Measurements from ENCODE around the gene LRP8. TPM values are rescaled to one million over a fixed set of nuclear protein-coding genes. Genes with fewer than 3 reads are reported as not detected.

Gene LRP8
- total and polyA plus RNA-seq, 2 of the 13 experiments (the other 11 are each of a cell fraction or from before 2014, with no cell fraction given), result 17.3 to 17.4 TPM

- TF ChIP-seq, protein P1, sequence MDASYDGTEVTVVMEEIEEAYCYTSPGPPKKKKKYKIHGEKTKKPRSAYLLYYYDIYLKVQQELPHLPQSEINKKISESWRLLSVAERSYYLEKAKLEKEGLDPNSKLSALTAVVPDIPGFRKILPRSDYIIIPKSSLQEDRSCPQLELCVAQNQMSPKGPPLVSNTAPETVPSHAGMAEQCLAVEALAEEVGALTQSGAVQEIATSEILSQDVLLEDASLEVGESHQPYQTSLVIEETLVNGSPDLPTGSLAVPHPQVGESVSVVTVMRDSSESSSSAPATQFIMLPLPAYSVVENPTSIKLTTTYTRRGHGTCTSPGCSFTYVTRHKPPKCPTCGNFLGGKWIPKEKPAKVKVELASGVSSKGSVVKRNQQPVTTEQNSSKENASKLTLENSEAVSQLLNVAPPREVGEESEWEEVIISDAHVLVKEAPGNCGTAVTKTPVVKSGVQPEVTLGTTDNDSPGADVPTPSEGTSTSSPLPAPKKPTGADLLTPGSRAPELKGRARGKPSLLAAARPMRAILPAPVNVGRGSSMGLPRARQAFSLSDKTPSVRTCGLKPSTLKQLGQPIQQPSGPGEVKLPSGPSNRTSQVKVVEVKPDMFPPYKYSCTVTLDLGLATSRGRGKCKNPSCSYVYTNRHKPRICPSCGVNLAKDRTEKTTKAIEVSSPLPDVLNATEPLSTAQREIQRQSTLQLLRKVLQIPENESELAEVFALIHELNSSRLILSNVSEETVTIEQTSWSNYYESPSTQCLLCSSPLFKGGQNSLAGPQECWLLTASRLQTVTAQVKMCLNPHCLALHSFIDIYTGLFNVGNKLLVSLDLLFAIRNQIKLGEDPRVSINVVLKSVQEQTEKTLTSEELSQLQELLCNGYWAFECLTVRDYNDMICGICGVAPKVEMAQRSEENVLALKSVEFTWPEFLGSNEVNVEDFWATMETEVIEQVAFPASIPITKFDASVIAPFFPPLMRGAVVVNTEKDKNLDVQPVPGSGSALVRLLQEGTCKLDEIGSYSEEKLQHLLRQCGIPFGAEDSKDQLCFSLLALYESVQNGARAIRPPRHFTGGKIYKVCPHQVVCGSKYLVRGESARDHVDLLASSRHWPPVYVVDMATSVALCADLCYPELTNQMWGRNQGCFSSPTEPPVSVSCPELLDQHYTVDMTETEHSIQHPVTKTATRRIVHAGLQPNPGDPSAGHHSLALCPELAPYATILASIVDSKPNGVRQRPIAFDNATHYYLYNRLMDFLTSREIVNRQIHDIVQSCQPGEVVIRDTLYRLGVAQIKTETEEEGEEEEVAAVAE (CRISPR knock-in tag; IDR thresholded peaks at IDR 0.05; ENCODE audit: borderline replicate concordance), result no peak
- TF ChIP-seq, protein P2, sequence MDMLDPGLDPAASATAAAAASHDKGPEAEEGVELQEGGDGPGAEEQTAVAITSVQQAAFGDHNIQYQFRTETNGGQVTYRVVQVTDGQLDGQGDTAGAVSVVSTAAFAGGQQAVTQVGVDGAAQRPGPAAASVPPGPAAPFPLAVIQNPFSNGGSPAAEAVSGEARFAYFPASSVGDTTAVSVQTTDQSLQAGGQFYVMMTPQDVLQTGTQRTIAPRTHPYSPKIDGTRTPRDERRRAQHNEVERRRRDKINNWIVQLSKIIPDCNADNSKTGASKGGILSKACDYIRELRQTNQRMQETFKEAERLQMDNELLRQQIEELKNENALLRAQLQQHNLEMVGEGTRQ (IDR thresholded peaks at IDR 0.05; ENCODE audit: low read depth, low read length), result no peak
- TF ChIP-seq, protein P2 (CRISPR knock-in tag; IDR thresholded peaks at IDR 0.05; ENCODE audit: borderline replicate concordance), result 0 out of 2 replicates have a peak, but pooled peaks have one; percentile 31
- peak; percentile 63; the same call in 1 of the 2 replicates for TF ChIP-seq YEATS4 (CRISPR knock-in tag; IDR thresholded peaks at IDR 0.05; ENCODE audit: borderline replicate concordance)
- no peak for TF ChIP-seq ZNF10 (CRISPR knock-in tag; IDR thresholded peaks at IDR 0.05; ENCODE audit: borderline replicate concordance, low read depth)
- no peak for TF ChIP-seq ZNF629 (CRISPR knock-in tag; conservative IDR thresholded peaks at IDR 0.05)
- TF ChIP-seq ZNF773 (CRISPR knock-in tag; IDR thresholded peaks at IDR 0.05; ENCODE audit: borderline replicate concordance), result no peak
- no peak; the same call in 1 of the 2 replicates for TF ChIP-seq ZFP1 (CRISPR knock-in tag; IDR thresholded peaks at IDR 0.05)
- peak; percentile 16; the same call in 1 of the 2 replicates for TF ChIP-seq BCL3 (CRISPR knock-in tag; IDR thresholded peaks at IDR 0.05)
- TF ChIP-seq, protein P3, sequence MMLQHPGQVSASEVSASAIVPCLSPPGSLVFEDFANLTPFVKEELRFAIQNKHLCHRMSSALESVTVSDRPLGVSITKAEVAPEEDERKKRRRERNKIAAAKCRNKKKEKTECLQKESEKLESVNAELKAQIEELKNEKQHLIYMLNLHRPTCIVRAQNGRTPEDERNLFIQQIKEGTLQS (CRISPR knock-in tag; IDR thresholded peaks at IDR 0.05), result no peak
- TF ChIP-seq ZNF766 (CRISPR knock-in tag; IDR thresholded peaks at IDR 0.05; ENCODE audit: borderline replicate concordance), result 0 out of 2 replicates have a peak, but pooled peaks have one; percentile 55
- TF ChIP-seq, protein P4, sequence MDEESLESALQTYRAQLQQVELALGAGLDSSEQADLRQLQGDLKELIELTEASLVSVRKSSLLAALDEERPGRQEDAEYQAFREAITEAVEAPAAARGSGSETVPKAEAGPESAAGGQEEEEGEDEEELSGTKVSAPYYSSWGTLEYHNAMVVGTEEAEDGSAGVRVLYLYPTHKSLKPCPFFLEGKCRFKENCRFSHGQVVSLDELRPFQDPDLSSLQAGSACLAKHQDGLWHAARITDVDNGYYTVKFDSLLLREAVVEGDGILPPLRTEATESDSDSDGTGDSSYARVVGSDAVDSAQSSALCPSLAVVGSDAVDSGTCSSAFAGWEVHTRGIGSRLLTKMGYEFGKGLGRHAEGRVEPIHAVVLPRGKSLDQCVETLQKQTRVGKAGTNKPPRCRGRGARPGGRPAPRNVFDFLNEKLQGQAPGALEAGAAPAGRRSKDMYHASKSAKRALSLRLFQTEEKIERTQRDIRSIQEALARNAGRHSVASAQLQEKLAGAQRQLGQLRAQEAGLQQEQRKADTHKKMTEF (CRISPR knock-in tag; IDR thresholded peaks at IDR 0.05), result no peak; the same call in 1 of the 2 replicates
- TF ChIP-seq SETDB1 (CRISPR knock-in tag; IDR thresholded peaks at IDR 0.05; ENCODE audit: borderline replicate concordance), result no peak
- no peak for TF ChIP-seq IKZF4 (CRISPR knock-in tag; IDR thresholded peaks at IDR 0.05; ENCODE audit: borderline replicate concordance, low read depth, not compliant biosample characterization)
- TF ChIP-seq ZNF569 (CRISPR knock-in tag; IDR thresholded peaks at IDR 0.05; ENCODE audit: borderline replicate concordance), result no peak
- TF ChIP-seq RXRB (CRISPR knock-in tag; IDR thresholded peaks at IDR 0.05; ENCODE audit: borderline replicate concordance), result peak; percentile 36; the same call in 1 of the 2 replicates
- TF ChIP-seq ZNF143 (CRISPR knock-in tag; IDR thresholded peaks at IDR 0.05), result no peak
Observed at GRCh38 chr1:53196485-53197290, 131.2 kb downstream of the LRP8 start, which contains the start of gene CPT2 (continued).
